ENCODE data around the gene KCNC4. TPM values are rescaled to one million over a fixed set of nuclear protein-coding genes. Genes with fewer than 3 reads are reported as not detected.
A peak's percentile ranks its signal among the peaks of the same experiment; 100 is the strongest.

The KCNC4 gene
- total RNA-seq, 1 donor = 1.4 TPM

GRCh38 chr1:110205591-110206155 is 4.4 kb upstream of the KCNC4 start:
- Histone ChIP-seq H3K36me3 (ENCODE audit: insufficient read depth, low read length) (no peaks in the 10 kb centered on the region), H2AFZ (ENCODE audit: low read length) (no peak overlapping the region), H3K9me3 (ENCODE audit: low read depth, low read length) (no peaks in the 10 kb centered on the region), H3K79me2 (ENCODE audit: insufficient read depth, low read length) (no peaks in the 10 kb centered on the region), H3K27ac (ENCODE audit: low read depth, low read length) (no peak overlapping the region), H4K20me1 (ENCODE audit: insufficient read depth, low read length) (no peaks in the 10 kb centered on the region), H3K4me3 (ENCODE audit: insufficient read depth, low read length) (no peak overlapping the region), H3K4me1 (ENCODE audit: insufficient read depth, low read length) (peaks cover 12% of the 10 kb centered on the region), H3K27me3 (ENCODE audit: insufficient read depth, low read length) (no peaks in the 10 kb centered on the region), H3K4me2 (ENCODE audit: insufficient read depth, low read length) (no peak overlapping the region)
- DNase-seq (ENCODE audit: insufficient read length, low spot score, missing footprints) = peak; percentile 30
- TF ChIP-seq CTCF (IDR thresholded peaks at IDR 0.05; ENCODE audit: extremely low read depth, low read depth, low read length) = no peak

GRCh38 chr1:110206261-110206920 is 3.7 kb upstream of the KCNC4 start:
- Histone ChIP-seq H4K20me1 (ENCODE audit: insufficient read depth, low read length) (no peaks in the 10 kb centered on the region), H3K27ac (ENCODE audit: low read depth, low read length) (no peak overlapping the region), H3K4me1 (ENCODE audit: insufficient read depth, low read length) (peaks cover 12% of the 10 kb centered on the region), H2AFZ (ENCODE audit: low read length) (no peak overlapping the region), H3K36me3 (ENCODE audit: insufficient read depth, low read length) (no peaks in the 10 kb centered on the region), H3K79me2 (ENCODE audit: insufficient read depth, low read length) (no peaks in the 10 kb centered on the region), H3K27me3 (ENCODE audit: insufficient read depth, low read length) (peaks cover 5% of the 10 kb centered on the region), H3K4me3 (ENCODE audit: insufficient read depth, low read length) (no peak overlapping the region), H3K9me3 (ENCODE audit: low read depth, low read length) (no peaks in the 10 kb centered on the region), H3K4me2 (ENCODE audit: insufficient read depth, low read length) (no peak overlapping the region)
- no peak for TF ChIP-seq CTCF (IDR thresholded peaks at IDR 0.05; ENCODE audit: extremely low read depth, low read depth, low read length)
- peak; percentile 71 for DNase-seq (ENCODE audit: insufficient read length, low spot score, missing footprints)

GRCh38 chr1:110207831-110208230 is 2.3 kb upstream of the KCNC4 start:
- Histone ChIP-seq H3K4me2 (ENCODE audit: insufficient read depth, low read length) (no peak overlapping the region), H3K4me1 (ENCODE audit: insufficient read depth, low read length) (peaks cover 12% of the 10 kb centered on the region), H3K27me3 (ENCODE audit: insufficient read depth, low read length) (peaks cover 8% of the 10 kb centered on the region), H4K20me1 (ENCODE audit: insufficient read depth, low read length) (no peaks in the 10 kb centered on the region), H3K9me3 (ENCODE audit: low read depth, low read length) (no peaks in the 10 kb centered on the region), H3K79me2 (ENCODE audit: insufficient read depth, low read length) (no peaks in the 10 kb centered on the region), H2AFZ (ENCODE audit: low read length) (no peak overlapping the region), H3K27ac (ENCODE audit: low read depth, low read length) (no peak overlapping the region), H3K36me3 (ENCODE audit: insufficient read depth, low read length) (no peaks in the 10 kb centered on the region), H3K4me3 (ENCODE audit: insufficient read depth, low read length) (no peak overlapping the region)
- DNase-seq (ENCODE audit: insufficient read length, low spot score, missing footprints) = peak; percentile 97
- peak; percentile 90 for TF ChIP-seq CTCF (IDR thresholded peaks at IDR 0.05; ENCODE audit: extremely low read depth, low read depth, low read length)

- Histone ChIP-seq H3K27me3 (ENCODE audit: insufficient read depth, low read length) (peaks cover 8% of the 10 kb centered on the region), H3K4me3 (ENCODE audit: insufficient read depth, low read length) (peak overlapping the region; percentile 69), H3K4me1 (ENCODE audit: insufficient read depth, low read length) (peaks cover 4% of the 10 kb centered on the region), H3K4me2 (ENCODE audit: insufficient read depth, low read length) (peak overlapping the region; percentile 82), H3K27ac (ENCODE audit: low read depth, low read length) (no peak overlapping the region), H2AFZ (ENCODE audit: low read length) (peak overlapping the region; percentile 81), H3K36me3 (ENCODE audit: insufficient read depth, low read length) (no peaks in the 10 kb centered on the region), H3K79me2 (ENCODE audit: insufficient read depth, low read length) (no peaks in the 10 kb centered on the region), H3K9me3 (ENCODE audit: low read depth, low read length) (no peaks in the 10 kb centered on the region), H4K20me1 (ENCODE audit: insufficient read depth, low read length) (no peaks in the 10 kb centered on the region)
- TF ChIP-seq CTCF (IDR thresholded peaks at IDR 0.05; ENCODE audit: extremely low read depth, low read depth, low read length) = no peak
- peak; percentile 81 for DNase-seq (ENCODE audit: insufficient read length, low spot score, missing footprints)
These were observed 1.0 kb upstream of the KCNC4 start for GRCh38 chr1:110208916-110209645.
